Measurements from ENCODE around the gene RAB27A. TPM values are rescaled to one million over a fixed set of nuclear protein-coding genes. Genes with fewer than 3 reads are reported as not detected.
A peak's percentile ranks its signal among the peaks of the same experiment; 100 is the strongest.

RAB27A gene
- total and polyA plus RNA-seq, 11 donors: 1.4 to 17.2 (median 4.2) TPM

- H3K27me3 ChIP-seq: no peaks in the 10 kb centered on the region
- TF ChIP-seq CTCF (IDR thresholded peaks at IDR 0.05): no peak
- intact Hi-C loops (cut with DNase I): loop anchor here in 1 of 10 donors (5.0 kb wide), 1 partner anchor 58 kb away; no protein-coding TSS in a partner anchor
- 69 to 85% (median 82%) methylated on average over 4 of the region's 4 CpGs for WGBS, 4 donors
- H3K36me3 ChIP-seq: no peaks in the 10 kb centered on the region
- peaks cover 0 to 95% (median 0%) of the 10 kb centered on the region in 12 donors for H3K4me1 ChIP-seq
- H3K9me3 ChIP-seq: no peaks in the 10 kb centered on the region
- H3K27ac ChIP-seq: peak overlapping the region in 1 of 12 donors; percentile 66
- H3K4me3 ChIP-seq: peak overlapping the region in 1 of 12 donors; percentile 2
- ATAC-seq: peak in 1 of 4 donors; percentile 34
- DNase-seq: no peak
Observed at GRCh38 chr15:55279746-55280351, 9.8 kb downstream of the RAB27A start.

- DNase-seq (no peak), ATAC-seq (no peak)
- Histone ChIP-seq H3K4me3 (peak overlapping the region in 1 of 12 donors; percentile 2), H3K9me3 (no peaks in the 10 kb centered on the region), H3K36me3 (no peaks in the 10 kb centered on the region), H3K27ac (peak overlapping the region in 1 of 12 donors; percentile 66), H3K4me1 (peaks cover 0 to 89% (median 0%) of the 10 kb centered on the region in 12 donors), H3K27me3 (no peaks in the 10 kb centered on the region)
- TF ChIP-seq CTCF (IDR thresholded peaks at IDR 0.05): no peak
- no peak for TF ChIP-seq POLR2A (IDR thresholded peaks at IDR 0.05)
- 94 to 97% (median 96%) methylated on average over 2 of the region's 2 CpGs for WGBS, 4 donors
- intact Hi-C loops (cut with DNase I): no loop called here
Observed at GRCh38 chr15:55279100-55279745, 10.4 kb downstream of the RAB27A start.

GRCh38 chr15:55277715-55278114 lies 11.9 kb downstream of the RAB27A start:
- H3K4me1 ChIP-seq: peaks cover 0 to 73% (median 0%) of the 10 kb centered on the region in 12 donors
- intact Hi-C loops (cut with DNase I): no loop called here
- TF ChIP-seq CTCF (IDR thresholded peaks at IDR 0.05) (no peak), POLR2A (IDR thresholded peaks at IDR 0.05) (no peak)
- H3K9me3 ChIP-seq: no peaks in the 10 kb centered on the region
- H3K4me3 ChIP-seq: no peak overlapping the region
- H3K27ac ChIP-seq: peak overlapping the region in 1 of 12 donors; percentile 66
- ATAC-seq (no peak), DNase-seq (no peak)
- WGBS, 4 donors: 83 to 91% (median 87%) methylated on average over 2 of the region's 2 CpGs
- H3K36me3 ChIP-seq: no peaks in the 10 kb centered on the region
- H3K27me3 ChIP-seq: no peaks in the 10 kb centered on the region

GRCh38 chr15:55277116-55277564 lies 12.5 kb downstream of the RAB27A start:
- DNase-seq (no peak), ATAC-seq (no peak)
- Histone ChIP-seq H3K9me3 (no peaks in the 10 kb centered on the region), H3K36me3 (no peaks in the 10 kb centered on the region), H3K4me3 (no peak overlapping the region), H3K27me3 (no peaks in the 10 kb centered on the region), H3K27ac (peak overlapping the region in 1 of 12 donors; percentile 66), H3K4me1 (peaks cover 0 to 68% (median 0%) of the 10 kb centered on the region in 12 donors)
- TF ChIP-seq CTCF (IDR thresholded peaks at IDR 0.05) (no peak), POLR2A (IDR thresholded peaks at IDR 0.05) (no peak)
- whole genome bisulfite sequencing, 4 donors: 58 to 66% (median 63%) methylated on average over 7 of the region's 7 CpGs
- intact Hi-C loops (cut with DNase I): no loop called here
